ENCODE measurements around the gene CABLES1. TPM values are rescaled to one million over a fixed set of nuclear protein-coding genes. Genes with fewer than 3 reads are reported as not detected.

The CABLES1 gene
- total and polyA plus RNA-seq, 2 of the 8 experiments (the other 6 are each of a cell fraction or from before 2014, with no cell fraction given), result 9.2 to 26.4 TPM

- no peak overlapping the region for H3K56ac ChIP-seq (replicated peaks; ENCODE audit: insufficient read length, low read depth, low read length)
- H4K91ac ChIP-seq (replicated peaks; ENCODE audit: insufficient read length, low read length), result peak overlapping the region; percentile 7
- no peaks in the 10 kb centered on the region for H3K79me1 ChIP-seq (ENCODE audit: low read depth, low read length)
- peak overlapping the region; percentile 2; the same call in 1 of the 2 replicates for H2BK20ac ChIP-seq (ENCODE audit: low read length)
- H2BK5ac ChIP-seq (ENCODE audit: low read depth, low read length), result peak overlapping the region; percentile 13; the same call in 1 of the 2 replicates
- no peak for DNase-seq (ENCODE audit: low read depth in 1 of 2, low spot score in 2 of 2)
- H4K8ac ChIP-seq (ENCODE audit: extremely low read depth, insufficient read depth, low read length), result no peak overlapping the region
- no peak overlapping the region for H2BK120ac ChIP-seq (replicated peaks; ENCODE audit: low read depth, low read length)
- no peak overlapping the region for H3K9ac ChIP-seq (replicated peaks in 1 of 4; ENCODE audit: extremely low read depth in 1 of 4, low read depth in 3 of 4, low read length in 3 of 4)
- no peak overlapping the region for H4K5ac ChIP-seq (ENCODE audit: insufficient read length, low read depth, low read length)
- FAIRE-seq, result no peak
- H3K23ac ChIP-seq (ENCODE audit: insufficient read length), result no peak overlapping the region
- peaks cover 3% of the 10 kb centered on the region; the same call in 1 of the 2 replicates for H3K23me2 ChIP-seq (ENCODE audit: low read depth, low read length)
- no peak overlapping the region for H2AK5ac ChIP-seq (ENCODE audit: low read depth, low read length)
- H3K9me3 ChIP-seq (ENCODE audit: insufficient read depth in 2 of 2, low read depth in 1 of 2, low read length in 1 of 2), result peaks cover 11 to 16% of the 10 kb centered on the region in 2 experiments
- no peaks in the 10 kb centered on the region for H3K27me3 ChIP-seq (replicated peaks in 1 of 4; ENCODE audit: control insufficient read depth in 3 of 4, extremely low read depth in 1 of 4, insufficient read depth in 3 of 4, low read length in 3 of 4)
- peak overlapping the region; percentile 69; the same call in 1 of the 2 replicates for H2BK12ac ChIP-seq (ENCODE audit: low read depth, low read length)
- H2BK15ac ChIP-seq (ENCODE audit: low read length), result no peak overlapping the region
- no peak overlapping the region for H2AFZ ChIP-seq (ENCODE audit: low read length)
- H3K36me3 ChIP-seq (ENCODE audit: control insufficient read depth in 2 of 4, insufficient read depth in 4 of 4, low read length in 3 of 4), result peaks cover 0 to 3% (median 0%) of the 10 kb centered on the region in 4 experiments; a peak in 2 of 8 replicates
- no peaks in the 10 kb centered on the region for H3K79me2 ChIP-seq (ENCODE audit: control insufficient read depth in 1 of 2, insufficient read depth in 2 of 2, low read length in 2 of 2)
- ChIA-PET POLR2A (ENCODE audit: partially characterized antibody) (no interaction called here), CTCF (ENCODE audit: partially characterized antibody) (no interaction called here)
- H3K14ac ChIP-seq (ENCODE audit: insufficient read length), result no peak overlapping the region
- no peak overlapping the region for H3K4me2 ChIP-seq (ENCODE audit: insufficient read depth in 1 of 2, low read depth in 2 of 2, low read length in 2 of 2)
- H3K27ac ChIP-seq (ENCODE audit: low read depth, low read length), result no peak overlapping the region
- H3K4me1 ChIP-seq (replicated peaks in 1 of 4; ENCODE audit: control insufficient read depth in 3 of 4, insufficient read depth in 4 of 4, low read length in 3 of 4), result peaks cover under 1 to 12% (median 4%) of the 10 kb centered on the region in 4 experiments; a peak in 6 of 7 replicates
- no peak overlapping the region for H3K18ac ChIP-seq (ENCODE audit: extremely low read depth, low read length)
- H3K4me3 ChIP-seq (ENCODE audit: extremely low read depth in 1 of 4, insufficient read depth in 2 of 4, low read depth in 3 of 4, low read length in 4 of 4), result no peak overlapping the region
- H4K20me1 ChIP-seq (replicated peaks in 1 of 2; ENCODE audit: control insufficient read depth in 1 of 2, insufficient read depth in 2 of 2, low read length in 2 of 2), result peaks cover 0 to 2% of the 10 kb centered on the region in 2 experiments
- H3K4ac ChIP-seq (replicated peaks; ENCODE audit: insufficient read length, low read depth, low read length), result no peak overlapping the region
- TF ChIP-seq NRF1 (IDR thresholded peaks at IDR 0.05; ENCODE audit: low read depth, low read length) (no peak), GTF2F1 (IDR thresholded peaks at IDR 0.05; ENCODE audit: borderline replicate concordance, low read depth, low read length) (no peak), POLR2AphosphoS5 (IDR thresholded peaks at IDR 0.05; ENCODE audit: low read depth, low read length) (no peak), SIN3A (conservative IDR thresholded peaks at IDR 0.05 in 1 of 2, IDR thresholded peaks at IDR 0.05 in 1 of 2; ENCODE audit: low read depth in 1 of 2, low read length in 2 of 2) (no peak), TEAD4 (IDR thresholded peaks at IDR 0.05; ENCODE audit: low read depth, low read length) (no peak), ATF2 (IDR thresholded peaks at IDR 0.05; ENCODE audit: low read length) (no peak), JUN (IDR thresholded peaks at IDR 0.05; ENCODE audit: low read depth, low read length) (no peak), BRCA1 (IDR thresholded peaks at IDR 0.05; ENCODE audit: low read depth, low read length) (no peak), MAX (IDR thresholded peaks at IDR 0.05) (no peak), POU5F1 (IDR thresholded peaks at IDR 0.05; ENCODE audit: low read depth, low read length) (no peak), SAP30 (IDR thresholded peaks at IDR 0.05; ENCODE audit: insufficient read depth, insufficient replicate concordance, low read length) (no peak), RNF2 (IDR thresholded peaks at IDR 0.05; ENCODE audit: borderline replicate concordance, low read depth, low read length, missing control alignments, poor library complexity, severe bottlenecking) (no peak), SP4 (IDR thresholded peaks at IDR 0.05; ENCODE audit: low read length) (no peak)
Observed at GRCh38 chr18:23277399-23277798, 142.1 kb downstream of the CABLES1 start.
